ENCODE data around the gene CCDC60.

Gene CCDC60

DNA sequence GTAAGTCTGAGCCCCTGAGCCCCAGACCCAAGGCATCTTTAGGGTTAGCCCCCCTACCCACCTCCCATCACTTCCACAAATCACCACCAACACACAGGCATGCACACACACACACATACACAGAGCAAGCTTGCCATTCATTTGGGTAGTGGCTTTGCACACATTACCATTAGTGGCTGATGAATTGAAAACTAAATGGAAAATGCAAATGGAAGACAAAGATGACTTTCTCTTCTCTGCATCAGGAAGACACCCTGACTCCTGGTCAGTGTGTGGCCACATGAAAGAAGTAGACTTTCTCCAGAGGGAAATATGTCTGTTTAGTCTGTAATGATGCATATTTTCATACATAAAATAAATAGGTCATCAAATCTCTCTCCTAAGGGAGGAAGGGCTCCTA is 55.2 kb downstream of the CCDC60 start:
- TF ChIP-seq SNAI2 (CRISPR knock-in tag; IDR thresholded peaks at IDR 0.05) (no peak), BACH2 (CRISPR knock-in tag; IDR thresholded peaks at IDR 0.05; ENCODE audit: borderline replicate concordance) (no peak), ZNF70 (CRISPR knock-in tag; IDR thresholded peaks at IDR 0.05) (no peak), ZNF565 (CRISPR knock-in tag; conservative IDR thresholded peaks at IDR 0.05; ENCODE audit: low read depth) (no peak), OSR1 (CRISPR knock-in tag; IDR thresholded peaks at IDR 0.05) (no peak), TOX (CRISPR knock-in tag; IDR thresholded peaks at IDR 0.05; ENCODE audit: borderline replicate concordance) (no peak), ZFP3 (CRISPR knock-in tag; IDR thresholded peaks at IDR 0.05) (no peak), ZNF8 (CRISPR knock-in tag; IDR thresholded peaks at IDR 0.05) (no peak), ISL1 (CRISPR knock-in tag; IDR thresholded peaks at IDR 0.05) (no peak), CSDC2 (CRISPR knock-in tag; IDR thresholded peaks at IDR 0.05) (no peak), ZC3H10 (CRISPR knock-in tag; IDR thresholded peaks at IDR 0.05) (no peak), GLIS3 (CRISPR knock-in tag; IDR thresholded peaks at IDR 0.05) (no peak), ZFP30 (CRISPR knock-in tag; IDR thresholded peaks at IDR 0.05) (no peak), ESRRG (CRISPR knock-in tag; IDR thresholded peaks at IDR 0.05) (no peak), PPARA (CRISPR knock-in tag; IDR thresholded peaks at IDR 0.05; ENCODE audit: borderline replicate concordance) (no peak)
- TF ChIP-seq, protein P1, sequence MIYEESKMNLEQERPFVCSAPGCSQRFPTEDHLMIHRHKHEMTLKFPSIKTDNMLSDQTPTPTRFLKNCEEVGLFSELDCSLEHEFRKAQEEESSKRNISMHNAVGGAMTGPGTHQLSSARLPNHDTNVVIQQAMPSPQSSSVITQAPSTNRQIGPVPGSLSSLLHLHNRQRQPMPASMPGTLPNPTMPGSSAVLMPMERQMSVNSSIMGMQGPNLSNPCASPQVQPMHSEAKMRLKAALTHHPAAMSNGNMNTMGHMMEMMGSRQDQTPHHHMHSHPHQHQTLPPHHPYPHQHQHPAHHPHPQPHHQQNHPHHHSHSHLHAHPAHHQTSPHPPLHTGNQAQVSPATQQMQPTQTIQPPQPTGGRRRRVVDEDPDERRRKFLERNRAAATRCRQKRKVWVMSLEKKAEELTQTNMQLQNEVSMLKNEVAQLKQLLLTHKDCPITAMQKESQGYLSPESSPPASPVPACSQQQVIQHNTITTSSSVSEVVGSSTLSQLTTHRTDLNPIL (CRISPR knock-in tag; IDR thresholded peaks at IDR 0.05; ENCODE audit: low read depth) = no peak
- TF ChIP-seq, protein P2, sequence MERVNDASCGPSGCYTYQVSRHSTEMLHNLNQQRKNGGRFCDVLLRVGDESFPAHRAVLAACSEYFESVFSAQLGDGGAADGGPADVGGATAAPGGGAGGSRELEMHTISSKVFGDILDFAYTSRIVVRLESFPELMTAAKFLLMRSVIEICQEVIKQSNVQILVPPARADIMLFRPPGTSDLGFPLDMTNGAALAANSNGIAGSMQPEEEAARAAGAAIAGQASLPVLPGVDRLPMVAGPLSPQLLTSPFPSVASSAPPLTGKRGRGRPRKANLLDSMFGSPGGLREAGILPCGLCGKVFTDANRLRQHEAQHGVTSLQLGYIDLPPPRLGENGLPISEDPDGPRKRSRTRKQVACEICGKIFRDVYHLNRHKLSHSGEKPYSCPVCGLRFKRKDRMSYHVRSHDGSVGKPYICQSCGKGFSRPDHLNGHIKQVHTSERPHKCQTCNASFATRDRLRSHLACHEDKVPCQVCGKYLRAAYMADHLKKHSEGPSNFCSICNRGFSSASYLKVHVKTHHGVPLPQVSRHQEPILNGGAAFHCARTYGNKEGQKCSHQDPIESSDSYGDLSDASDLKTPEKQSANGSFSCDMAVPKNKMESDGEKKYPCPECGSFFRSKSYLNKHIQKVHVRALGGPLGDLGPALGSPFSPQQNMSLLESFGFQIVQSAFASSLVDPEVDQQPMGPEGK (CRISPR knock-in tag; IDR thresholded peaks at IDR 0.05; ENCODE audit: borderline replicate concordance) = no peak
- TF ChIP-seq, protein P3, sequence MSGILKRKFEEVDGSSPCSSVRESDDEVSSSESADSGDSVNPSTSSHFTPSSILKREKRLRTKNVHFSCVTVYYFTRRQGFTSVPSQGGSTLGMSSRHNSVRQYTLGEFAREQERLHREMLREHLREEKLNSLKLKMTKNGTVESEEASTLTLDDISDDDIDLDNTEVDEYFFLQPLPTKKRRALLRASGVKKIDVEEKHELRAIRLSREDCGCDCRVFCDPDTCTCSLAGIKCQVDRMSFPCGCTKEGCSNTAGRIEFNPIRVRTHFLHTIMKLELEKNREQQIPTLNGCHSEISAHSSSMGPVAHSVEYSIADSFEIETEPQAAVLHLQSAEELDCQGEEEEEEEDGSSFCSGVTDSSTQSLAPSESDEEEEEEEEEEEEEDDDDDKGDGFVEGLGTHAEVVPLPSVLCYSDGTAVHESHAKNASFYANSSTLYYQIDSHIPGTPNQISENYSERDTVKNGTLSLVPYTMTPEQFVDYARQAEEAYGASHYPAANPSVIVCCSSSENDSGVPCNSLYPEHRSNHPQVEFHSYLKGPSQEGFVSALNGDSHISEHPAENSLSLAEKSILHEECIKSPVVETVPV (CRISPR knock-in tag; IDR thresholded peaks at IDR 0.05) = no peak
- TF ChIP-seq, protein P4, sequence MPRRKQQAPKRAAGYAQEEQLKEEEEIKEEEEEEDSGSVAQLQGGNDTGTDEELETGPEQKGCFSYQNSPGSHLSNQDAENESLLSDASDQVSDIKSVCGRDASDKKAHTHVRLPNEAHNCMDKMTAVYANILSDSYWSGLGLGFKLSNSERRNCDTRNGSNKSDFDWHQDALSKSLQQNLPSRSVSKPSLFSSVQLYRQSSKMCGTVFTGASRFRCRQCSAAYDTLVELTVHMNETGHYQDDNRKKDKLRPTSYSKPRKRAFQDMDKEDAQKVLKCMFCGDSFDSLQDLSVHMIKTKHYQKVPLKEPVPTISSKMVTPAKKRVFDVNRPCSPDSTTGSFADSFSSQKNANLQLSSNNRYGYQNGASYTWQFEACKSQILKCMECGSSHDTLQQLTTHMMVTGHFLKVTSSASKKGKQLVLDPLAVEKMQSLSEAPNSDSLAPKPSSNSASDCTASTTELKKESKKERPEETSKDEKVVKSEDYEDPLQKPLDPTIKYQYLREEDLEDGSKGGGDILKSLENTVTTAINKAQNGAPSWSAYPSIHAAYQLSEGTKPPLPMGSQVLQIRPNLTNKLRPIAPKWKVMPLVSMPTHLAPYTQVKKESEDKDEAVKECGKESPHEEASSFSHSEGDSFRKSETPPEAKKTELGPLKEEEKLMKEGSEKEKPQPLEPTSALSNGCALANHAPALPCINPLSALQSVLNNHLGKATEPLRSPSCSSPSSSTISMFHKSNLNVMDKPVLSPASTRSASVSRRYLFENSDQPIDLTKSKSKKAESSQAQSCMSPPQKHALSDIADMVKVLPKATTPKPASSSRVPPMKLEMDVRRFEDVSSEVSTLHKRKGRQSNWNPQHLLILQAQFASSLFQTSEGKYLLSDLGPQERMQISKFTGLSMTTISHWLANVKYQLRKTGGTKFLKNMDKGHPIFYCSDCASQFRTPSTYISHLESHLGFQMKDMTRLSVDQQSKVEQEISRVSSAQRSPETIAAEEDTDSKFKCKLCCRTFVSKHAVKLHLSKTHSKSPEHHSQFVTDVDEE (CRISPR knock-in tag; IDR thresholded peaks at IDR 0.05) = no peak
- ATAC-seq = no peak

DNA sequence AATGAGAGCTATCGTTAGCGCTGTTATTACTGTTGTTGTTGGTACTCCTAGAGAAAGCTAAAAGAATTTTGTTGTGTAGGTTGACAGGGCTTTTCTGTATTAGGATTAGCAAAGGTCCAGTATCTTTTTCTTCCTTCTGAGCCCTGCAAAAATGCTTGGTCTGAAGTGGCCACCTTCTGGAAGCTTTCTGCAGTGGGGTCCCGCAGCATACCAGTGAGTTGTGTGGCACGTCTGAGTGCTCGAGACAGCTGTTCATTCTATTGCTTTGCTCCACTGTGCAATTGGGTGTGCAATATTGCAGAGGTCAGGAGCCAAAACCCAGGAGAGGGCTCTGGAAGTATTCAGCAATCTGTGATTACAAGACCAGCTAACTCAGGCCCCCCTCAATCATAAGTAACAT is 57.1 kb downstream of the CCDC60 start:
- ATAC-seq = no peak
- no peak for TF ChIP-seq ZNF565 (CRISPR knock-in tag; conservative IDR thresholded peaks at IDR 0.05; ENCODE audit: low read depth)
- no peak for TF ChIP-seq SNAI2 (CRISPR knock-in tag; IDR thresholded peaks at IDR 0.05)
- TF ChIP-seq RARB (CRISPR knock-in tag; IDR thresholded peaks at IDR 0.05) = no peak

DNA sequence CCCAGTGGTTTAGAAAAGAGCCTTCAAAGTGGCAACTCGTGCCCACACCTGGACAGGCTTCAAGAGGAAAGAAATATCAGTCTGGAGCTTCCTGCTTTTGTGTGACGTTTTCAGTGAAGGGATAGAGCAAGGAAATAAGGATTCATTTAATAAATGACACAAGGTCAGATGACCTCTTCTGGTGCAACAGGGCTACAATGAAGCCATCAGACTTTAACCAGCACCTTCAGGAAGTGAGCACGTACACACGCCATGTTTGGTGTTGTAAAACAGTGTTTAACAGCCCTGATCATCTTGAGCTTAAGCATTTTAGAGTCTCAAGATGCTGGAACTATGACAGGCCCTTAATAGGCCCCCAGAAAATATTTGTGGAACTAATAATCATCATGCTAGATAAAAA is 59.1 kb downstream of the CCDC60 start:
- ATAC-seq = no peak
- TF ChIP-seq ZFP3 (CRISPR knock-in tag; IDR thresholded peaks at IDR 0.05) = no peak
- no peak for TF ChIP-seq TOX (CRISPR knock-in tag; IDR thresholded peaks at IDR 0.05; ENCODE audit: borderline replicate concordance)
- TF ChIP-seq GLIS3 (CRISPR knock-in tag; IDR thresholded peaks at IDR 0.05) = no peak
- TF ChIP-seq ZC3H10 (CRISPR knock-in tag; IDR thresholded peaks at IDR 0.05) = no peak
- no peak for TF ChIP-seq RARB (CRISPR knock-in tag; IDR thresholded peaks at IDR 0.05)

DNA sequence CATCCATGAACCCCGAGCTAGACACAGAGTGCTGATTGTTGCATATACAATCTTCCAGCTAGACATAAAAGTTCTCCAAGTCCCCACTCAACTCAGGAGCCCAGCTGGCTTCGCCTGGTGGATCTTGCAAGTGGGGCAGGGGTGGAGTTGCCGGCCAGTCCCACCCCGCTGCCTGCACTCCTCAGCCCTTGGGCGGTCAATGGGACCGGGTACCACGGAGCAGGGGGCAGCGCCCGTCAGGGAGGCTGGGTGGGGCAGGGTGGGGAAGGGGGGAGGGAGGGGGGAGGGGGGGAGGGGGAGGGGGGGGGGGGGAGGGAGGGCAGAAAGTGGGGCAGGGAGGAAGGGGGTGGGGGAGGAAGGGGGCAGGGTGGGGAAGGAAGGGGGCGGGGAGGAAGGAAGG is 63.0 kb downstream of the CCDC60 start:
- TF ChIP-seq ZNF8 (CRISPR knock-in tag; IDR thresholded peaks at IDR 0.05) = no peak
- no peak for TF ChIP-seq PPARA (CRISPR knock-in tag; IDR thresholded peaks at IDR 0.05; ENCODE audit: borderline replicate concordance)
- TF ChIP-seq CSDC2 (CRISPR knock-in tag; IDR thresholded peaks at IDR 0.05) = no peak
- TF ChIP-seq, protein P1 (CRISPR knock-in tag; IDR thresholded peaks at IDR 0.05; ENCODE audit: low read depth) = no peak
- no peak for TF ChIP-seq RARB (CRISPR knock-in tag; IDR thresholded peaks at IDR 0.05)
- TF ChIP-seq ZC3H10 (CRISPR knock-in tag; IDR thresholded peaks at IDR 0.05) = no peak
- TF ChIP-seq ZFP30 (CRISPR knock-in tag; IDR thresholded peaks at IDR 0.05) = no peak
- TF ChIP-seq TCF4 (CRISPR knock-in tag; IDR thresholded peaks at IDR 0.05; ENCODE audit: borderline replicate concordance) = no peak
- TF ChIP-seq ISL1 (CRISPR knock-in tag; IDR thresholded peaks at IDR 0.05) = no peak
- TF ChIP-seq ZNF565 (CRISPR knock-in tag; conservative IDR thresholded peaks at IDR 0.05; ENCODE audit: low read depth) = no peak
- TF ChIP-seq ZFP3 (CRISPR knock-in tag; IDR thresholded peaks at IDR 0.05) = no peak
- TF ChIP-seq GLIS3 (CRISPR knock-in tag; IDR thresholded peaks at IDR 0.05) = no peak
- no peak for TF ChIP-seq SNAI2 (CRISPR knock-in tag; IDR thresholded peaks at IDR 0.05)
- ATAC-seq = no peak

All from SK-N-SH treated with all-trans-retinoic acid at 6 μM for 48 hours (cell line).